NK-92 (cell line): ENCODE measurements around the gene GABARAPL2.
"Not testable (repeated sequence)": the region's sequence is repeated elsewhere in the genome, so short reads cannot be mapped to it uniquely, and the experiment has no call there.

Experiments used
- DNase-seq: peaks from one replicate; lab custom pipeline; 2025; ENCODE audit not compliant: unreplicated experiment; lab: John Stamatoyannopoulos, UW

The GABARAPL2 gene

GRCh38 chr16:75566040-75566757 lies at the start of gene GABARAPL2:
GABARAPL2 (plus strand) TSS chr16:75566379; CDS start chr16:75566487, 108 bp downstream.
- DNase-seq: peak; percentile 20

- no peak for DNase-seq
These were observed 47.0 kb upstream of the GABARAPL2 start for GRCh38 chr16:75519175-75519574.

GRCh38 chr16:75526032-75526790 lies 40.0 kb upstream of the GABARAPL2 start:
- DNase-seq: no peak

- no peak for DNase-seq
These were observed 38.3 kb upstream of the GABARAPL2 start for GRCh38 chr16:75527825-75528299.

GRCh38 chr16:75529056-75529905 lies 36.9 kb upstream of the GABARAPL2 start:
- no peak for DNase-seq

GRCh38 chr16:75529959-75530358 lies 36.2 kb upstream of the GABARAPL2 start:
- DNase-seq: no peak

GRCh38 chr16:75532142-75532765 lies 33.9 kb upstream of the GABARAPL2 start:
- DNase-seq: no peak

GRCh38 chr16:75532791-75533190 lies 33.4 kb upstream of the GABARAPL2 start:
- DNase-seq: no peak

GRCh38 chr16:75534560-75535205 lies 31.5 kb upstream of the GABARAPL2 start:
- no peak for DNase-seq

- DNase-seq: no peak
These were observed 30.9 kb upstream of the GABARAPL2 start for GRCh38 chr16:75535211-75535843.

- DNase-seq: no peak
These were observed 30.3 kb upstream of the GABARAPL2 start, which contains the start of gene CHST5 for GRCh38 chr16:75535901-75536300. CHST5 (minus strand) TSS chr16:75536108; CDS start chr16:75530384, 5,724 bp downstream.

- no peak for DNase-seq
These were observed 28.4 kb upstream of the GABARAPL2 start for GRCh38 chr16:75537776-75538175.

GRCh38 chr16:75538882-75539565 lies 27.2 kb upstream of the GABARAPL2 start:
- DNase-seq: not testable (repeated sequence)

- DNase-seq: no peak
These were observed 24.9 kb upstream of the GABARAPL2 start for GRCh38 chr16:75541236-75541635.

GRCh38 chr16:75542462-75542861 lies 23.7 kb upstream of the GABARAPL2 start:
- DNase-seq: not testable (repeated sequence)

GRCh38 chr16:75545879-75546278 lies 20.3 kb upstream of the GABARAPL2 start:
- not testable (repeated sequence) for DNase-seq

- DNase-seq: no peak
These were observed 19.9 kb upstream of the GABARAPL2 start for GRCh38 chr16:75546293-75546692.

- not testable (repeated sequence) for DNase-seq
These were observed 17.7 kb upstream of the GABARAPL2 start for GRCh38 chr16:75548456-75548855.

GRCh38 chr16:75550211-75550662 lies 15.9 kb upstream of the GABARAPL2 start:
- DNase-seq: no peak
